SW480 (cell line): ENCODE data around the gene RANBP2.
"Not testable (repeated sequence)": the region's sequence is repeated elsewhere in the genome, so short reads cannot be mapped to it uniquely, and the experiment has no call there.

Experiments used
- DNase-seq: peaks from one replicate; pipeline ENCODE4 v3.0.0-alpha.2; 2016; ENCODE audit warnings: low spot score

Gene RANBP2

DNA sequence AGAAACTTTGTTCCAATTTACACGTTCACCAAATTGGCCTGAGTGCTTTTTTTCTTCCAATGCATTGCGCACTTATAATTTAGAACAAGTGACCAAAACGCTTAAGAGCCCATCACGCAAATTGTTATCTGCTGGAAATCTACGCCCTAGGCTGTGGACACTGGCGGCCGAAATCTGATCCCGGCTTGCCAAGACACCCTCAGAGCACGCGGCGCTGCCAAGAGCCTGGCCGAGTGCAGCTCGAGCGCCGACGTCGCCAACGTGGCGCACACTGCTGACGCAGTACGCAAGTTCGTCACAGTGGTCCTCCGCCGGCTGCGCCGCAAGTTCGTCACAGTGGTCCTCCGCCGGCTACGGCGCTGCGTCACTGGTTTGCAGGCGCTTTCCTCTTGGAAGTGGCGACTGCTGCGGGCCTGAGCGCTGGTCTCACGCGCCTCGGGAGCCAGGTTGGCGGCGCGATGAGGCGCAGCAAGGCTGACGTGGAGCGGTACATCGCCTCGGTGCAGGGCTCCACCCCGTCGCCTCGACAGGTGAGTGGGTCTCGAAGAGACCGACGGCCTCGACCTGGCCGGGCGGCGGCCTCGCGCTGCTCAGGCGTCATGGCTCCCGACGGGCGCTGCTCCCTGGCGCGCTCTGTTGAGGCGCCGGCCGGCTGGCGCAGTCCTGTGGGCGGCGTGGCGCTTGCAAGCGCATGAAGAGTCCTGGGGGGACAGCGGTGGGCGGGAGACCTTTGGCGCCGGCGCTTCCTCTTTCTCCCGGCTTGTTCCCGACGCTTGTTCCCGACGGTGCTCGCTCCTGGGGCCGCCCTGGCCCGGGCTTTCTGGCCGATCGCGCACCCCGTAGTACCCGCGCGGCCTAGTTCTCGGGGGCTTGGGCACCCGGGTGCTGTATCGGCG, at the start of gene RANBP2:
Gene RANBP2, plus strand, starts transcription at position 334 of the 896 bp plus-strand sequence. Its CDS starts 125 bp downstream, at position 459.
- peak; percentile 98 for DNase-seq

DNA sequence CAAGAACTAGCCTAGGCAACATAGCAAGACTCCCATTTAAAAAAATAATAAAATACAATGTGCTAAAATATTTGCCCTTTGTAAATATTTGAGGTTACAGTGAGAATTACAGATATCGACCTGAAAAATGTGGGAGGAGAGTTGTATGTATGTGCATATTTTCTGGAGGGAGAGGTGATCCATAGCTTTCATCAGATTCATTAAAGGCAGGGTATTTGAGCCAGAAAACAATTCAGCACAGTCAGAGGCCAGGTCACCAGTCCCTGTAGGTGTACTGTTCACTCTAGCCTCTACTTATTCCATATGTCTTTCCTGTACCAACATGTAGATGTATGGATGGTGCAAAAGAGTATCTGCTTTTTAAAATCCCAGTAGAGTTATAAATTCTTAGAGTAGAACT, 49.0 kb upstream of the RANBP2 start:
- not testable (repeated sequence) for DNase-seq

DNA sequence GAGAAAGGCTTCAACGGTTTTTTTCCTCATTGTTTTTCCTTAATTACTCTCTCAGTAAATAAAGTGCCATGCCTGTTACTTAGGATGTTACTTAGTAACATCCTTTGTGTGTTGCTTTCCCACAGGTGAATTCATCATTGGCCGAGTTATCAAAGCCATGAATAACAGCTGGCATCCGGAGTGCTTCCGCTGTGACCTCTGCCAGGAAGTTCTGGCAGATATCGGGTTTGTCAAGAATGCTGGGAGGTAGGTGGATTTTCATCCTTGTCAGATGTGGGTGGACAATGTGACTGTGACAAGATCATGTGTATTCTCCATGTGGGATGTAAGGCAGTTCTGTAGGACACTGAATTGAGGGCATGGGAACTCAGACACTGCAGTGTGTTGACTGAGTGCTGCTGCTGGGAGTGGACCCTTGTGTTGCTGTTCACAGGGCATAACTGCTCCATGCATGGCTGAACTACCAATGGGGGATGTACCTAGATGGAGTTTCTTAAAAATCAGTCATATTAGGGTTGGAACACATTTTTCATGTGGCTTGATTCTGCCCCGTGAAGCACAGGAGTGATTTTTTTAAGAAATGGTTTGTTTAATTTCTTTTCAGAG, 47.0 kb upstream of the RANBP2 start:
- not testable (repeated sequence) for DNase-seq

DNA sequence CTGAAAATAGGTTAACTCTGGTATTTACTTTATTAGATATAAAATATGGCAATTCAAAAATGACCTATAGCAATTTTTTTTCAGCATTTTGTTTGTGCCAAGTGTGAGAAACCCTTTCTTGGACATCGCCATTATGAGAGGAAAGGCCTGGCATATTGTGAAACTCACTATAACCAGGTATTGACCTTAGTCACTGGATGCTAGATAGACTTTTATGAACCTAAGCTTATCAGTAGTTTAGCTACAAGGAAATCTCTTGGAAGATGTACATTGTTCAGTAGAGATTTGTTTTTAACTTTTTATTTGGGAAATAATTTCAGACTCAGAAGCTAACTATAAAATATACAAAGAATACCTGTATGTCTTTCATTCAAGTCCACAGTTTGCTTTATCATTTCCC, 42.8 kb upstream of the RANBP2 start:
- DNase-seq = not testable (repeated sequence)

DNA sequence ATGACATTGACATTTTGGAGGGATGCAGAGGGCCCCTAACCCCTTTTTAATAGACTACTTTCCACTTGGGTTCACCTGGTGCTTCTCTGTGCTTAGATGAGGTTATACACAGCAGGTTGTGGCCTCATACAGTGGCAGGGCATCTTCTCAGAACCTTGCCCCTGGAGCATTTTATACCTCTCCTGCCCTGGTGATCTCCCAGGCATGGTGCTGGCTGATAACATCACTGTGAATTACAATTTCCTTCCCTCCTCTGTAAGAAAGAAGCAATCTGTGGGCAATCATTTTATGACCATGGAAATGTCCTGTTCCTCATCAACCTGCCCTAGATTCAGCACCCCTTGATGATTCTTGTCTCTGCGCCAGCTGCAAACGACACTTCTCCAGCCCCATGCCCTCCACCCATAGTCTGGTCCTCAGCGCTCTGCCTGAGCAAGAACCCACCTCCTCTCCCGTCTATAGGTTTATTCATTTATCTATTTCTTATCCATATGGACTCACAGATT, 42.0 kb upstream of the RANBP2 start:
- not testable (repeated sequence) for DNase-seq

DNA sequence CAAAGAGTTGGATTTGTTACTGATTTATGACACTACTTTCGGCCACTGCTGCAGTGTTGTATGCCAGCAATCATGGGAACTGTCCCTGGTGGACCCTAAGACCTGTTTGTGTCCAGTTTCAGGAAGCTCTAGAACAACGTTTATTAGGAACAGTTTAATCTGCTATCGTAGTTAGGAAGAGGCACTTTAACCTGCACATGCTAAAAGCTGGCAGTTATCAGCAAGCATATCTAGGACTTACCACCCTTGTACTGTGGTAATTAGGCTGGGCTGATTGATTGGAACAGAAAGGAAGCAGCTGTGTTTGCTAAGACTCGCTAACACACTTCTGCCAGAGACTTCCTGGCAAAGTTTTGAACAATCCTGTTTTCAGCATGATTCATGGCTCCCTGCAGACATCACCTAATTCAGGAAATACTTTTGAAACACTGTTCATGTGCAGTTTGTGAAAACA, 41.1 kb upstream of the RANBP2 start:
- DNase-seq = not testable (repeated sequence)

DNA sequence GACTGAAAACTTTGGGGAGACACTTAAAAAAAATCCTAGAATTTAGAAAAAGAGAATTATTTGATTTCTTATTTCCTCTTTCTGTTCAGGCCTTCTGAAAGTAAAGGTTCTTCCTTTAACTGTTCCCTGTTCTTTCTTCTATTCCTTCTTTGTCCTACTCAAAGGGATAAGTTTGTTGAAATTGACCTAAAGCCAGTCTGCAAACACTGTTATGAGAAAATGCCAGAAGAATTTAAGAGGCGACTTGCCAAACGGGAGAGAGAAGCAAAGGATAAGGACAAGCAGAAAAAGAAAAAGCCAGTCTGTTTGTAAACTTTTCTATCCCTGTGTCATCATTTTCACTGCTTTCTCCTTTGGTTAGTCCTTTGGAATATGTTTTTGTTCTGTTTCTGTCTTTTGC, 38.5 kb upstream of the RANBP2 start:
- DNase-seq = not testable (repeated sequence)

DNA sequence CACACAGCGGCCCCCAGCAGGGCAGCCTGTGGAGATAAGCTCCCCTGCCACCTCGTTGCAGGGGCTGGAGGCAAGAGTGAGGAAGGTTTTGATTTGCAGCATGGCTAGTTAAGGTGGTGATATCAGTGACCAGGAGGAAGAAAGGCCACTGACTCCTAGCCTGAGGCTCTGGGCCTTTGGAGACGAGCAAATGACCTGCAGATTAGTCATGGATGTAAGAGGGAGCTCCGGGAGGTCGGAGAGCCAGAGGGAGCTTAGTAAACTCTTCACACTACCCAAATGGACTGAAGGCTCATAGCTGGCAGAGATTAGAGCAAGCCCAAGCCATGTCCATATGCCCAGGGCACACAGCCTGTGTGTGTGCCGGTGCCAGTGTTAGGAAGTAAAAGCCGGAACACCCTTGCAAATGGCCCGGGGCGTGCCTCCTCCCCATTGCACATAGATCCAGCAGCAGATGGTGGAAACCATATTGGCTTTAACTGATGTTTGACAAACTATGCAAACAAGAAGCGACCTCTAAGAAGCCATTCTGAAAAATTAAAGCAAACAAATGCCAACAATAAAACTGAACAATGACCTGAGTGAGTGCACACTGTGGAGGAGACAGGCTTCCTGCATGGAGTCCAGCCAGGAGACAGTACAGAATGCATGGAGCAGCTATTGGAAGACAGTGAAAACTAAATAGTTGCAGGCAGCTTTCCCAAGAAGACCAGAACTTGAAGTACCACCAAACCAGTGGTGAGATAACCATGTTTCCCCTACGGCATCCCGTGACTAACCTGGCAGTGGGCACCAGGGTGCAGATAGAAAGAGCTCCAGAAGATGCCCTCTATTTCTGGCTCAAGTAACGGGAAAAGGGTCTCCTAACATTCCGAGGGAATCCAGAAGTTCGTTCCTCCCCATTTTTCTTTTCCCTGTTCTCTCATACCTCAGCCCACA, 30.2 kb upstream of the RANBP2 start:
- not testable (repeated sequence) for DNase-seq

DNA sequence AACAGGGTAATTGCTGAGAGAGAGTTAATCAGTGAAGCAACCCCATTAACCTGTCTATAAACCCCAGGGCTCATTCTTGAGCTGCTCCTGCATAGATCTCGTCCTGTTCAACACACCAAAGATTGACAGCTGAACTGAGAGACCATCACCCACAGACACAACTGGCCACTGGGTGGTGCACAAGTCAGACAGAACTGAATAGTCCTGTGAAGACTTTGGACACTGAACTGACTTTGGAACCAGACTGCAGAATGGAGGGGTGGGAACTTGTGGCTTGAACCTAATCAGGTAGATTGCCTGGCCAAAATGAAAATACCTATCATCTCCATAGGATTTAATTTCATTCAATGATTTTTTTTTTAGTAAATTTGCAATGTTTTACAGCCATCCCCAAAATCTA, 29.3 kb upstream of the RANBP2 start:
- not testable (repeated sequence) for DNase-seq

DNA sequence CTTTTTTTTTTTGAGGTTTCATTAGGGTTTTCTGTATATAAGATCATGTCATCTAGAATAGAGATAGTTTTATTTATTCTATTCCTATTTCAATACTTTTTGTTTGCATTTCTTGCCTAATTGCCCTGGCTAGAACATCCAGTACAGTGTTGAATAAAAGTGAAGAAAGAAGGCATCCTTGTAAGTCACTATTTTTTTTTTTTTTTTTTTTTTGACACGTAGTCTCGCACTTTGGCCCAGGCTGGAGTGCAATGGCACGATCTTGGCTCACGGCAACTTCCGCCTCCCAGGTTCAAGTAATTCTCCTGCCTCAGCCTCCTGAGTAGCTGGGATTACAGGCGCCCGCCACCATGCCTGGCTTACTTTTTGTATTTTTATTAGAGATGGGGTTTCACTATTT, 27.8 kb upstream of the RANBP2 start:
- no peak for DNase-seq

DNA sequence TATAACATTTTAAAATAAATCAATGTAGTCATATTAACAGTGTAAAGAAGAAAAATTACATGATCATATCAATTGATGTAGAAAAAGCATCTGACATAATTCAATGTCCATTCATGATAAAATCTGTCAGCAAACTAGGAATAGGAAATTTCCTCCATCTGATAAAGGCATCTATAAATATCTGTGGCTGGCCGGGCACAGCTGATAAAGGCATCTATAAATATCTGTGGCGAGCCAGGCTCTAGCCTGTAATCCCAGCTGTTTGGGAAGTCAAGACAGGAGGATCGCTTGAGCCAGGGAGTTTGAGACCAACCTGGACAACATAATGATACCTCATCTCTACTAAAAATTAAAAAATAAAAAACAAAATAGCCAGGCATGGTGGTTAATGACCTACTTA, 18.1 kb upstream of the RANBP2 start:
- no peak for DNase-seq

DNA sequence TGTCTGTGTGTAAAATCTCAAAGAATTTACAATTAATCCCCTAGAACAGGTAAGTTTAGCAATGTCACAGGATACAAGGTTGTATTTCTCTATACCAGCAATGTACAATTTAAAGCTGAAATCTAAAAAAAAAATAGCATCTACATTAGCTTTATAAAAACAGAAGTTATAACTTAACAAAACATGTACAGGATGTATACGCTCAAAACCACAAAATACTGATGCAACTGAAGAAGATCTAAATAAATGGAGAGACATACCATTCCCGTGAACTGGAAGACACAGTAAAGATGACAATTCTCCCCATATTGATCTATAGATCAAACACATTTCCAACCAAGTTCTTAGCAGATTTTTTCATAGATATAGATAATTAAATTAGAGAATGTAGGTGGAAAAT, 17.5 kb upstream of the RANBP2 start:
- no peak for DNase-seq

DNA sequence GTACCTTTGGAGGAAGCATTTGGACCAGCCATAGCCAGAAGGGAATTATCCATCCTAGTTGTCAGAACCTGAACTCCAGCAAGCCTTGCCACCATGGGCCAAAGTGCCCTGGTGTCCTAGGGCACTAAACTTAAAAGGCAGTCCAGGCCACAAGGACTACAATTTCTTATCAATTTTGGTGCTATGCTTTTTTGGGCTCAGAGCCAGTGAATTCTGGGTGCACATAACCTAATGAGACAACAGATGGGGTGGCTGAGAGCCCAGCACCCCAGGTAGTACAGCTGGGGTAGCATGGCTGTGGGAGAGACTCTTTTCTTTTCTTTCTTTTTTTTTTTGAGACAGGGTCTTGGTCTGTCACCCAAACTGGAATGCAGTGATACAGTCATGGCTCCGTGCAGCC, 14.4 kb upstream of the RANBP2 start:
- DNase-seq = no peak

DNA sequence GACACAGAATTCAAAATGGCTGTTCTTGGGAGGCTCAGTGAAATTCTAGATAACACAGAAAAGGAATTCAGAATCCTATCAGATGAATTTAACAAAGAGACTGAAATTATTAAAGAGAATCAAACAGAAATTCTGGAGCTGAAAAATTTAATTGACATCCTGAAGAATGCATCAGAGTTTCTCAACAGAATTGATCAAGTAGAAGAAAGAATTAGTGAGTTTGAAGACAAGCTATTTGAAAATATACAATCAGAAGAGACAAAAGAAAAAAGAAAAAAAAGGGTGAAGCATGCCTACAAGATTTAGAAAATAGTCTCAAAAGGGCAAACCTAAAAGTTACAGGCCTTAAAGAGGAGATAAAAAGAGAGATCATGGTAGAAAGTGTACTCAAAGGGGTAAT, 12.0 kb upstream of the RANBP2 start:
- DNase-seq = no peak

DNA sequence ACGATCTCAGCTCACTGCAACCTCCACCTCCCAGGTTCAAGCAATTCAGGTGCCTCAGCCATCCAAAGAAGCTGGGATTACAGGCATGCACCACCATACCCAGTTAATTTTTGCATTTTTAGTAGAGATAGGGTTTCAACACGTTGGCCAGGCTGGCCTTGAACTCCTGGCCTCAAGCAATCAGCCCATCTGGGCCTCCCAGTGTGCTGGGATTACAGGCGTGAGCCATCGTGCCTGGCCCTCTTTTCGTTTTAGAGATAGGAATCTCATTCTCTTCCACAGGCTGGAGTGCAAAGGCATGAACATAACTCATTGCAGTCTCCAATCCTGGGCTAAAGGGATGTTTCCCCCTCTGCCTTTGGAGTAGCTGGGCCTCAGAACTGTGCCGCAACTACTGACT, 2.3 kb upstream of the RANBP2 start:
- not testable (repeated sequence) for DNase-seq

DNA sequence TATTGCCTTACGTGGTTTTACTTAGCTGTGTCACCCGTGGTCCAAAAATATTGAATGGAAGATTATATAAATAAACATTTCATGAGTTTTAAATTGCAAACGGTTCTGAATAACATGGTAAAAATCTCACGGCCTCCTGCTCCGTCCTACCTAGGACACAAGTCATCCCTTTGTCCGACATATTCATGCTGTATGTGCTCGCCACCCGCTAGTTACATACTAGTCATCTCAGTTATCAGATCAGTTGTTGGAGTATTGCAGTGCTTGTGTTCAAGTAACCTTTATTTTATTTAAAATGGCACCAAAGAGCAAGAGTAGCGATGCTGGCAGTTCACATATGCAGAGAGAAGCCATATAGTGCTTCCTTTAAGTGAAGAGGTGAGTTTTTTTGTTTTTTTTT, 6.8 kb downstream of the RANBP2 start:
- not testable (repeated sequence) for DNase-seq

DNA sequence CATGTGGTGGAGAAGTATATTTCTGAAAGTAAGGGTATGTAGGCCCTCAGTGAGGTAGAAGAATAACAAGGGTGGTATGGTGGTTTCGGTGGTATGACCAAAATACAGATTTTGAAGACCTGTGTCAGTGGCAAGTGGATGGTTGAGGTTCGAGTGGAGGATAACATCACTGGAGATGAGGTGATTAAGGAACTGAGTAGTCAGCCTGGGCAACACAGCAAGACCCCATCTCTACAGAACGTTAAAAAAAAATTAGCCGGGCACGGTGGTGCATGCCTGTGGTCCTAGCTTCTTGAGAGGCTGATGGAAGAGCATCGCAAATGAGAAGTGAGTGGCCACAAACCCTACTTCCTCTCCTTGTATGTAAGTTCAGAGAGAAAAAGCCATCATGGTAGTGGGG, 15.4 kb downstream of the RANBP2 start:
- DNase-seq = not testable (repeated sequence)

DNA sequence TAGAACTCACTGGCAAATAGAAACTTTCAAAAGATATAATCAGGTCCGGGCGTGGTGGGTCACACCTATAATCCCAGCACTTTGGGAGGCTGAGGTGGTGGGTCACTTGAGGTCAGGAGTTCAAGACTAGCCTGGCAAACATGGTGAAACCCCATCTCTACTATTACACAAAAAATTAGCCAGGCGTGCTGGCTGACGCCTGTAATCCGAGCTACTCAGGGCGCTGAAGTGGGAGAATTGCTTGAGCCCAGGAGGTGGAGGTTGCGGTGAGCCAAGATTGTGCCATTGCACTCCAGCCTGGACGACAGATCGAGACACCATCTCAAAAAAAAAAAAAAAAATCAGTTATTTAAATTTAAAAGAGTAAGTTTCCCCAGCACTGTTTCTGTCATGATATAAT, 38.7 kb downstream of the RANBP2 start:
- DNase-seq = not testable (repeated sequence)

DNA sequence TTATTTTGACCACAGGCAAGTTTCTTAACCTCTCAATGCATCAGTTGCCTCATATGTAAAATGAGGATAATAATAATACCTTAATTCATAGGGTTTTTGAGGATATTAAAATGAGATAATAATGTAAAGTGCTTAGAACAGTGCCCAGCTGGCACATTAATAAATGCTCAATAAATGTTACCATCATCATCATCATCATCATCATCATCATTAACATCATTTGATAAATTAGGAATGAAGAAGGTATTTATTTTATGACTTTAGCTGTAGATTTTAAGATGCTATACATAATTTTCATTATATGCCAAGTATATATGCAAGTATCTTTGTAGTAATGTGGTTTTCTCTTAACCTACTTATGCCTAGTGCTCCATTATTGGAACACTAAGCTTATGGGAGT, 43.3 kb downstream of the RANBP2 start:
- DNase-seq = not testable (repeated sequence)

DNA sequence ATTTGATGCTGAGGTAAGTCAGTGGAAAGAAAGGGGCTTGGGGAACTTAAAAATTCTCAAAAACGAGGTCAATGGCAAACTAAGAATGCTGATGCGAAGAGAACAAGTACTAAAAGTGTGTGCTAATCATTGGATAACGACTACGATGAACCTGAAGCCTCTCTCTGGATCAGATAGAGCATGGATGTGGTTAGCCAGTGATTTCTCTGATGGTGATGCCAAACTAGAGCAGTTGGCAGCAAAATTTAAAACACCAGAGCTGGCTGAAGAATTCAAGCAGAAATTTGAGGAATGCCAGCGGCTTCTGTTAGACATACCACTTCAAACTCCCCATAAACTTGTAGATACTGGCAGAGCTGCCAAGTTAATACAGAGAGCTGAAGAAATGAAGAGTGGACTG, 47.4 kb downstream of the RANBP2 start:
- not testable (repeated sequence) for DNase-seq

DNA sequence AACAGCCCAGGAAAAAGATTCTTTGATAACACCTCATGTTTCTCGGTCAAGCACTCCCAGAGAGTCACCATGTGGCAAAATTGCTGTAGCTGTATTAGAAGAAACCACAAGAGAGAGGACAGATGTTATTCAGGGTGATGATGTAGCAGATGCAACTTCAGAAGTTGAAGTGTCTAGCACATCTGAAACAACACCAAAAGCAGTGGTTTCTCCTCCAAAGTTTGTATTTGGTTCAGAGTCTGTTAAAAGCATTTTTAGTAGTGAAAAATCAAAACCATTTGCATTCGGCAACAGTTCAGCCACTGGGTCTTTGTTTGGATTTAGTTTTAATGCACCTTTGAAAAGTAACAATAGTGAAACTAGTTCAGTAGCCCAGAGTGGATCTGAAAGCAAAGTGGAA, 48.6 kb downstream of the RANBP2 start:
- not testable (repeated sequence) for DNase-seq

DNA sequence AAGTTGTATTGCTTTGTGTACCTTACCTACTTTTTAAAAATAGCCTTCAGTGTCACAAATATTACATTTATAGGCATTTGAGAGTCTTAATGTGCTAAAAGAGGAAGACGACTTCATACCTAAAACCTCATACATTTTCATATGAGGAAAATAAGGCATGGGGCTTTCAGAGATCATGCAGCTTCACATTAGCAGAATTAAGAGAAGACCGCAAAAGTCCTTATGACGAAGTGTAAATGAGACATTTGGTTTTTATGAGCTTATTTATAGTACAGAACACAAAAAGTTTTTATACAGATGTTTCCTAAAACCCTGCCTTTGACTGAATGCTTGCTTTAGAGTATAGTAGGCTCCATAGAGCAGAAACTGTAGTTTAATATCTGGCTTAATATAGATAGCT, 57.2 kb downstream of the RANBP2 start:
- DNase-seq = no peak
